ENCODE measurements around the gene SLC23A2. TPM values are rescaled to one million over a fixed set of nuclear protein-coding genes. Genes with fewer than 3 reads are reported as not detected.

The SLC23A2 gene
- total RNA-seq, 1 experiment from 2014 or later: 16.3 TPM

DNA sequence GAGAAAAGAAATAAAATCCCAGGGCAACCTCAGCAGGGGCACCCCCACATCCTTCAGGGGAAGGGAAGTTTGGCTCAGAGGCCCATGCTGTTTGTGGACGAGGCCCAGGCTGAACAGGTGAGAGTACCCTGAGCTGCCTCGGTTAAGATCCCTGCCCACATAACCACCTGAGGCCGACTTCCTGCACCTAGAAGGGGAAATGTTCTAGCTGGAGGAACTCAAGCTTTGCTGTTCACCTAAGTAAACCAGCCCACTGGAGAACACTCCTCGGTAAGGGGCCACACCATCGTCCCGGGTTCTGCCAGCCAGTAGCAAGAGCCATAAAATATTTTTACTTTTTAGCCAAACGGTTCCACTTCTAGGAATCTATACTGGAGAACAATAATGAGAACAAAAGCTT lies 88.2 kb downstream of the SLC23A2 start:
- Histone ChIP-seq H4K20me1 (ENCODE audit: insufficient read depth) (no peaks in the 10 kb centered on the region; the same call in 1 of the 2 replicates), H3K4me3 (replicated peaks in 1 of 2; ENCODE audit: low read depth in 1 of 2, low read length in 2 of 2) (no peak overlapping the region), H3K4me2 (ENCODE audit: low read length) (no peak overlapping the region), H2AFZ (ENCODE audit: low read depth, low read length, poor library complexity, severe bottlenecking) (no peak overlapping the region), H3K36me3 (ENCODE audit: control insufficient read depth in 1 of 2, insufficient read depth in 2 of 2, low read length in 2 of 2) (no peaks in the 10 kb centered on the region), H3K4me1 (ENCODE audit: control insufficient read depth in 1 of 2, insufficient read depth in 2 of 2, low read length in 2 of 2) (peaks cover 5 to 12% of the 10 kb centered on the region in 2 experiments; a peak in 2 of 4 replicates), H3K9ac (ENCODE audit: low read length) (no peak overlapping the region), H3K27ac (ENCODE audit: low read depth, low read length) (no peak overlapping the region), H3K79me2 (ENCODE audit: insufficient read depth, low read length) (peaks cover 12% of the 10 kb centered on the region), H3K27me3 (ENCODE audit: insufficient read depth, low read length) (no peaks in the 10 kb centered on the region), H3K9me3 (ENCODE audit: control insufficient read depth in 1 of 2, insufficient read depth in 1 of 2, low read depth in 1 of 2, low read length in 2 of 2) (no peaks in the 10 kb centered on the region), H3K9me2 (ENCODE audit: insufficient read depth) (no peaks in the 10 kb centered on the region)
- no TSS peak for BruUV-seq (replicated peaks)
- RAD21 ChIA-PET (ENCODE audit: low non-redundant PET in 1 of 2, low total read pairs in 2 of 2, uncharacterized antibody in 2 of 2, unreplicated experiment in 2 of 2): no interaction called here
- CTCF ChIA-PET: no interaction called here
- ATAC-seq (no peak), DNase-seq (ENCODE audit: low read depth, low spot score) (no peak)
- POLR2A ChIA-PET: interaction anchor here (0.6 kb wide), 1 partner anchor 15 kb away, joined by 3 read pairs; no protein-coding TSS in a partner anchor
- TF ChIP-seq RAD21 (IDR thresholded peaks at IDR 0.05; ENCODE audit: low read depth): no peak
- TF ChIP-seq POLR2A (IDR thresholded peaks at IDR 0.05; ENCODE audit: borderline replicate concordance, extremely low read depth, insufficient read depth, insufficient read length): no peak
- TF ChIP-seq CEBPB (IDR thresholded peaks at IDR 0.05; ENCODE audit: low read depth): no peak
- no peak for TF ChIP-seq FOSL1 (IDR thresholded peaks at IDR 0.05; ENCODE audit: low read depth)
- TF ChIP-seq, protein P1, sequence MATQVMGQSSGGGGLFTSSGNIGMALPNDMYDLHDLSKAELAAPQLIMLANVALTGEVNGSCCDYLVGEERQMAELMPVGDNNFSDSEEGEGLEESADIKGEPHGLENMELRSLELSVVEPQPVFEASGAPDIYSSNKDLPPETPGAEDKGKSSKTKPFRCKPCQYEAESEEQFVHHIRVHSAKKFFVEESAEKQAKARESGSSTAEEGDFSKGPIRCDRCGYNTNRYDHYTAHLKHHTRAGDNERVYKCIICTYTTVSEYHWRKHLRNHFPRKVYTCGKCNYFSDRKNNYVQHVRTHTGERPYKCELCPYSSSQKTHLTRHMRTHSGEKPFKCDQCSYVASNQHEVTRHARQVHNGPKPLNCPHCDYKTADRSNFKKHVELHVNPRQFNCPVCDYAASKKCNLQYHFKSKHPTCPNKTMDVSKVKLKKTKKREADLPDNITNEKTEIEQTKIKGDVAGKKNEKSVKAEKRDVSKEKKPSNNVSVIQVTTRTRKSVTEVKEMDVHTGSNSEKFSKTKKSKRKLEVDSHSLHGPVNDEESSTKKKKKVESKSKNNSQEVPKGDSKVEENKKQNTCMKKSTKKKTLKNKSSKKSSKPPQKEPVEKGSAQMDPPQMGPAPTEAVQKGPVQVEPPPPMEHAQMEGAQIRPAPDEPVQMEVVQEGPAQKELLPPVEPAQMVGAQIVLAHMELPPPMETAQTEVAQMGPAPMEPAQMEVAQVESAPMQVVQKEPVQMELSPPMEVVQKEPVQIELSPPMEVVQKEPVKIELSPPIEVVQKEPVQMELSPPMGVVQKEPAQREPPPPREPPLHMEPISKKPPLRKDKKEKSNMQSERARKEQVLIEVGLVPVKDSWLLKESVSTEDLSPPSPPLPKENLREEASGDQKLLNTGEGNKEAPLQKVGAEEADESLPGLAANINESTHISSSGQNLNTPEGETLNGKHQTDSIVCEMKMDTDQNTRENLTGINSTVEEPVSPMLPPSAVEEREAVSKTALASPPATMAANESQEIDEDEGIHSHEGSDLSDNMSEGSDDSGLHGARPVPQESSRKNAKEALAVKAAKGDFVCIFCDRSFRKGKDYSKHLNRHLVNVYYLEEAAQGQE (IDR thresholded peaks at IDR 0.05; ENCODE audit: low read depth): no peak
- no peak for TF ChIP-seq EZH2phosphoT487 (IDR thresholded peaks at IDR 0.05; ENCODE audit: borderline replicate concordance)
- no peak for TF ChIP-seq EZH2 (IDR thresholded peaks at IDR 0.05)
- intact Hi-C loops (cut with micrococcal nuclease): no loop called here
